ENCODE data around the gene PCSK7.

The PCSK7 gene

DNA sequence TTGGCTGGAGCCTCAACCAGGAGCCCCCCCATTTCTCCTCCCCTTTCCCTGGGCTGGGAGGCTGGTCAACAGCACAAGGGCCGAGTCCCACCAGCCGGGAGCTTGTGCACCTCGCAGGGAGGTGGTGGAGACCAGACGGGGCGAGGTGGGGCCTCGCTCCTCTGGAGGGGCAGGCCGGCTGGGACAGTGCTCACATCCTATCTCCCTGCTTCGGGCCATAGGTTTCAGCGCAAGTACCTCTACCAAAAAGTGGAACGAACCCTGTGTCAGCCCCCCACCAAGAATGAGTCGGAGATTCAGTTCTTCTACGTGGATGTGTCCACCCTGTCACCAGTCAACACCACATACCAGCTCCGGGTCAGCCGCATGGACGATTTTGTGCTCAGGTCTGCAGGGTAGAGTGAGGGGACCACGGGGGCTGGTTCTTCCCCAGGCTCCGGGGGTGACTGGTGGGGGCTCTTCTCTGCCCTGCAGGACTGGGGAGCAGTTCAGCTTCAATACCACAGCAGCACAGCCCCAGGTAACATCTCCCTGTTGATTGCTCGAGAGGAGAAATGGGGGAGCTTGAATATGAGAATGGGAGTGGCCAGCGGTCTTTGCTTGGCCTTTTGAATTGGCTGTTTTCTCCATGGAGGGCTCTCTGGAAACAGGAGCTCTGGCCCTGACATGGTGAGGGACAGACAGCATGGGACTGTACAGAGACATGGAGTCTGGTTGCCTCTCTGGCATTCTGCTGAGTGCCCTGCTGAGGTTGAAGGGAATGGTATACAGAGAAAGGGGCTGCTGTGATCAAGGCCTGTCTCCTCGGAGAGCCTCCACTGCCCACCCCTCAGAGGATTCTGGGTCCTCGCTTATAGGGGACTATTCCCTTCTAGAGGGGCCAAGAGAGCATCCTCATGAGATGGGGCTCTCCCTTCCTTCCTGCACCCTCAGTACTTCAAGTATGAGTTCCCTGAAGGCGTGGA lies 50.0 kb downstream of the PCSK7 start:
- DNase-seq, result no peak

DNA sequence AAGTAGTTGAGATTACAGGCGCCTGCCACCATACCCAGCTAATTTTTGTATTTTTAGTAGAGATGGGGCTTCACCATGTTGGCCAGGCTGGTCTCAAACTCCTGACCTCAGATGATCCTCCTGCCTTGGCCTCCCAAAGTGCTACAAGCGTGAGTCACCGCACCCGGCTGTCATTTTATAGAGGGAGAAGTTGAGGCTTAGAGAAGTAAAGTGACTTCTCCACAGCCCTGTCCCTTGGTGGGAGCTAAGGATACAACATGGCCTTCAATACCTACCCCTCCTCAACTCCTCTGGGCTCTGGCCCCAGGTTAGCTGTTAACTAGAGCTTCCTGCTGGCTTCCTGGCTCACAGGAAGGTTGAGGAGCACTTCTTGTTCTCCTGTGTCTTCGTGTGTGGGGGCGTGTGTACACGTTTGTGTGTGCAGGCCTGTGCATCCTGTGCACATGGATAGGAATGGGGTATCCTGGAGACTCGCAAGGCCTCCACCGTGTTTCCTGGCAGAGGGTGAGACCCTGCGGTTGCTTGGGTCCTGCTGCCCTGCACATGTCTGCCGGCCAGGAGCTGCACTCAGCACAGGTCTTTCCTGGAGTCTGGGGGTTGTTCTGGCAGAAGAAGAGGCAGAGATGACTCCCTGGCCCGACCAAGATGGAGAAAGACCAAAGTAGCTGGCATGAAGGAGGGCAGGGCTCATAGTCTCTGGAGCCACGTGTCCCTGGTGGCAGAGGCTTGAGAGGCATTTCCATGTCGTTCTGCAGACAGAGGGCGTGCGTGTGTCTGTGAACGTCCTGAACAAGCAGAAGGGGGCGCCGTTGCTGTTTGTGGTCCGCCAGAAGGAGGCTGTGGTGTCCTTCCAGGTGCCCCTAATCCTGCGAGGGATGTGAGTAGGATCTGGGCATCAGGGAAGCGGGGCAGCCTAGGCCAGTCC lies 51.0 kb downstream of the PCSK7 start:
- DNase-seq, result peak; percentile 12 to 21

DNA sequence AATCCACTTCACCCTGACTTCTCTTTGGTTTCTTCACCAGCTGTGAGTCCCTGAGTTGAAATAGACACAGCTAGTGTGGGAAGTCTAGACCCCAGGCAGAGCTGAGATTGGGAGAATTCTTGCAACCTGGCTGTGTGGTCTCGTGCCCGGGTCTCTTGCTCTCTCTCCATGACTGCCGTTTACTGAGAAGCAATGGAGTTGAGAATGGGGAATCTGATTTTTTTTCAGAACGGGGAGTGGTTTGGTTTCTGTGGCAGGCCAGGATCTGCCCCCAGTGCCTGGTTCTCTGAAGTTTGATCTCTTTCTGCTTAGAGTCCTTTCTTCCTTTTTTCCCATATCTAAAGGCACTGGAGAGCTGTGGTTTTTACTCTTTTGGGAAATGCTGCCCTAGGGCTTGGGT lies 51.9 kb downstream of the PCSK7 start:
- no peak for DNase-seq

DNA sequence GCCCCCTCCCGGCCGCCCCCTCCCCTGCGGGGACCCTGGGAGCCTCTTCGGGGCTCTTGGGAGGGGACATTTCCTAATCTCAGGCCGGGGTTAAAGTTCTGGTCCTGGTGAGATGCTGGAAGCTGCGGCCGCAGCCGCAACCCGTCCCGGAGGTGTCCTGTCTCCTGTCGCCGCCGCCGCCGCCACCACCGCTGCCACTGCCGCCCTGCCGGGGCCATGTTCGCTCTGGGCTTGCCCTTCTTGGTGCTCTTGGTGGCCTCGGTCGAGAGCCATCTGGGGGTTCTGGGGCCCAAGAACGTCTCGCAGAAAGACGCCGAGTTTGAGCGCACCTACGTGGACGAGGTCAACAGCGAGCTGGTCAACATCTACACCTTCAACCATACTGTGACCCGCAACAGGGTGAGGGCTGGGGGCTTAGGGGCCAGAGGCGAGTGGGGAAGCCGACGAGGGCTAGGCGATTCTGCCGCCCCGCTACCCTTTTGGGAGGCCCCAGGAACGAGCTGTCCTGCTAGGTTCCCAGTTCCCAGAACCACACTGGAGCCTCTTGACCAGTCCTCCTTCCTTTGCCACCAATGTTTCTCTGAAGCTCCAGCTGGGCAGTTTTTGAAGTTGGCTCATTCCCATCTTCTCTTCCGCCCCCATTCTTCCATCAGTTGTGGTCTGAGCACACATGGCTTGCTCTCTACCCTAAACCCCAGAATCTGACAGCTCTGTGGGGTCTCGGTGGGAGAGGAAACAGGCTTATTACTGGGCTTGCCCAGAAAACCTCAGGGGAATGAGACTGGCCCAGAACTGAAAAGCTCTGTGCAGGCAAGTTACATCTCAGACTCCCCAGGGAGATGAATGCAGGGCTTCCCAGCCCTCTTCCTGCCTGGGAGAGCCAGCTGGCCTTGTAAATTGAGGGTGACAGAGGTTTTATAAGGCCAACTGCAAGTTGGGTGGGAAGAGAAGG lies 52.5 kb downstream of the PCSK7 start:
- peak in 1 of 2 experiments; percentile 41 for DNase-seq

DNA sequence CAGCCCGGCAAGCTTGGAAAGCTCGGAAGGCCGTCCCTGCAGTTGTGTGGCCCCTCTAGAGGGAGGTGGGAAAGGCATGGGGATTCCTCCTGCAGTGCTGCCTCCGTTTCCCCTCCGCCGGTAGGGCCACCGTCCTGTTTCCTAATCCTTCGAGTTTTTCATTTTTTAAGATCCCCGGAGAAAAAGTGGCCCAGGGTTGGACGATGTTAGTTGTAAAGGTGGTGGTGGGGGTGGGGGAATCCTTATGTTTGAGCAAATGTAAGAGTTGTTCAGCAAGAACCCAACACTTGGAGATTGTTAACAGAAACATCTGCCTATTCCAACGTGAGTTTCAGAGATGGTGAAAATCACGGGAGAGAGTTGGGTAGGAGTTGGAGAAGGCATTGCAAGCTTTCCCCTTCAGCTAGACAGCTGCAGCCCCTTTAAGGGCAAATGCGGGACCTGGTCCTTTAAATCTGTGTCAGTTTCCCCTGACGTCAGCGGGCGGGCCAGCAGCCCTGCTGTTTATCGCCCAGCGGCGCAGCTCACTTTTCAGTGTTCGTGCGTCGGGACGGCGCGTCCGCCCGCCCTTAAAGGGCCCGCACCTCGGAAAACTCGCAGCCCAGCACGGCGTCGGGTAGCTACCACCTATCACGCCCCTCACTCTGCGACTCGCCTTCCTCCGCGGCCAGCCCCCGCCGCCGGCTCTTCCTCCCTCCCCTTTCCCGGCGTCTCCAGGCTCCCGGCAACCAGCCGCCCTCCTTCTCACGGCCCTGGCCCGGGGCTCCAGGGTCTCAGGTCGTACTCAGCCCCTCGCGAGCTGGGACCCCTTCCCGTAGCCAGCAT lies 53.5 kb downstream of the PCSK7 start, which contains the start of gene SIDT2:
SIDT2 (plus strand) TSS at position 534 of the 825 bp plus-strand sequence. CDS start 521 bp downstream, outside the sequence.
- DNase-seq, result peak; percentile 86 to 92

DNA sequence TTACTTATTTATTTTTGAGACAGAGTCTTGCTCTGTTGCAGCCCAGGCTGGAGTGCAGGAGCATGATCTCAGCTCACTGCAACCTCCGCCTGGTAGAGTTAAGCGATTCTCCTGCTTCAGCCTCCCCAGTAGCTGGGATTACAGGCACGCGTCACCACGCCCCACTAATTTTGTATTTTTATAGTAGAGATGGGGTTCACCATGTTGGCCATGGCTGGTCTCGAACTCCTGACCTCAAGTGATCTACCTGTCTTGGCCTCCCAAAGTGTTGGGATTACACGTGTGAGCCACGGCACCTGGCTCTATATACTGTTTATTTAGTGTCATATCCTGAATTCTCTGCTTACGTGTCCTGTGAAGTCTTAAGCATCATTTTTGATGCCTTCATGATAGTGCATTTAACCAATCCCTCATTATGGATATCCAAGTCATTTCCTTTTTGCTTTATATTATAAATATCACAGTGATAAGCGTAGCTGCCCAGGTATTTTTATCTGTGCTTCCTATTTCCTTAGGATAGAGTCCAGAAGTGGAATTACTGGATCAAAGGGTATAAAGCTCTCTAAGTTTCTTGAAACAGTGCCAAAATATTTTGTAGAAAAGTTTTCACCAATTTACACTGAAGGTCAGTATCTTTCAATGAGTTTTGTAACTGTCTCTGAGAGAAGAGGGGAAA lies 54.2 kb downstream of the PCSK7 start:
- no peak for DNase-seq

DNA sequence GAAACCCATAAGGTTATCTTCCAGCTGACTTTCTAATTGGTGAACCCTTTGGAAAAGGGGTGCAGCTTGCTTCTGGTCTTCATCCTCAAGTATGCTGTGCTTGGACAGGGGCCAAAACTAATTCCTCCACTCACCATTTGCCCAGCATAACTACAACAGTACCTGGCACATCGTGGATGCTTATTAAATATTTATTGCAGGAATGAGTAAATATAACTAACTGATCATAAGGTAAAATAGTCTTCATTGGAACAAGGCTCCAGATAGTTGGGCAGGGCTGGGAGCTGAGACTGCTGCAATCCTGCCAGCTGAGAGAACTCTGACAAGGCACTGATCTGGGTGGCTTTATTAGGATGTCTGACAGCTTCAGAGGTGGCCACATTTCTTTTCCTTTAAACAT lies 55.7 kb downstream of the PCSK7 start:
- no peak for DNase-seq

DNA sequence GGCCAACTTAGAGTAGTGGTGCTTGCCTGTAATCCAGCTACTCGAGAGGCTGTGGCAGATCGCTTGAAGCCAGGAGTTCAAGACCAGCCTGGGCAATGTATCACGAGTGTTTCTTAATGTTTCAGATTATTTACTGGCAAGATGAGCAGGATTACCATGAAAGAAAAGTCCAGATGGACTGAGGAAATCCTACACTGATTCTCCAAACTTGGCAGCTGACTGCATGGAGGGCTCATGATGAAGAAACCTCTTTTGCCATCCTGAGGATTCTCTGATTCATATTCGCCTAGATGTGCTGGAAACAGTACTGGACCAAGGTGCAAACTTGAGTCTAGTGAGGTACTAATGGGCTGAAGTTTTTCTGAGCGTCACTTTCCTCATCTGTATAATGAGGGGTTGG lies 56.1 kb downstream of the PCSK7 start:
- DNase-seq, result no peak

DNA sequence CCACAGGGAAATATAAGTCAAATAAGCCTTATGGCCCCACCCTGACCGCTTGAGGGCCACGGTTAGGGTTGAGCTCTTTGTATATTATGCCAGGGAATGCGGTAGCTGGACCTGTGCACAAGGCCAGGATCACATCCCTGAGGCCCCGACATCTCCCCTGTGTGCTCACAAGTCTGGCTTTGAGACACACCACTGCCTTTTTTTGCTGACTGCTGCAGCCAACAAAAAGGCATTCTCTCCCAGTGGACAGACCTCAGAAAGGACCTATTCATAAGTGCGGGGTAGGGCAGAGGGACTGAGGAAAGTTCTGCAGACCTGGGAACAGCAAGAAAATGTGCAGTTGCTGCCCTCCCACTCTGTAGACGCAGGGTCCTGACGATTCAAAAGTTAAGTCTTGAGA lies 56.8 kb downstream of the PCSK7 start:
- no peak for DNase-seq

DNA sequence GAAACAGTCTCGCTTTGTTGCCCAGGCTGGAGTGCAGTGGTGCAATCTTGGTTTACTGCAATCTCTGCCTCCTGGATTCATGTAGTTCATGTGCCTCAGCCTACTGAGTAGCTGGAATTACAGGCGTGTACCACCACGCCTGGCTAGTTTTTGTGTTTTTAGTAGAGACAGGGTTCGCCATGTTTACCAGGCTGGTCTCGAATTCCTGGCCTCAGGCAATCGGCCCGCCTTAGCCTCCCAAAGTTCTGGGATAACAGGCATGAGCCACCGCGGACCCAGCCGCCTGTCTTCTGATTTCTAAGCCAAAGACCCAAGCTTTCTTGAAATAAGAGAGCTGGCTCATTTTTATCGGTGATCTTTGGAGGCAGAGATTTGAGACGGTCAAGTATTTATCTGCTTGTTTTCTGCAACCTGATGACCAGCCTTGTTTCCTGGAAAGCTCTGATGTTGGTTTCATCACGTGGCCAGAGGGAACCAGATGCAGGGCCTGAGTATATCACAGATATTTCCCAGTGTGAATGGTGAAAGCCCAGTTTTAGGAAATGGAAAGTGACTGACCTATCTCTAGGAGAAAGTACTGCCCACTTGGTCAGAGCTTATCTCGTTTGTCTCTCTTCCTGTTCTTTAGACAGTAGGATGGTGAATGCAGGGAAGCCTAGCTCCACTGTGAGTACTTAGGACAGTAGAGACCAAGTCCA lies 59.0 kb downstream of the PCSK7 start:
- no peak for DNase-seq

DNA sequence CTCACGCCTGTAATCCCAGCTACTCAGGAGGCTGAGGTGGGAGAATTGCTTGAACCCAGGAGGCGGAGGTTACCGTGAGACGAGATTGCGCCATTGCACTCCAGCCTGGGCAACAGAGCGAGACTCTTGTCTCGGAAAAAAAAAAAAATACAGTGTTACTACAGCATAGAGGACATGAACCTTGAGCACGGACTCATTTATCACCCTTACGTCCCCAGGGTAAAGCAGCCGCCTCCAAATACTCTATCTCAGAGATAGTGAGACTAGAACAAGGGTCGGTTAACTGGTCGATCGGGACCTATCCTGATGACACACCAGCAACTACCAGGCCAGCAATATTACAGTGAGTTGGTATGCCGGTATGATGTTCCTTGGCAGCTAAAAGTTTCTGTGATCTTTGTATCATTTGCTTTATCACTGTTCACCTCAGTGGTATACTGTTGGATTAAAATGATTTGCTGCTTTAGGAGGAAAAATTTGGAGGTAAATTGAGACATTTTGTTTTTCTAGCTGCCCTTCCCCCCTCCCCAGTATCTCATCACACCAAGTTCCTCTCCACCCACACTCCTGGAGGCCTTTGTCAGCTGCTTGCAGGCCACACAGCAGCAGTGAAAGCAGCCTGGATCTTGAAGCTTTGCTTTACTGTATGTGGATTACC lies 60.3 kb downstream of the PCSK7 start:
- DNase-seq, result no peak

DNA sequence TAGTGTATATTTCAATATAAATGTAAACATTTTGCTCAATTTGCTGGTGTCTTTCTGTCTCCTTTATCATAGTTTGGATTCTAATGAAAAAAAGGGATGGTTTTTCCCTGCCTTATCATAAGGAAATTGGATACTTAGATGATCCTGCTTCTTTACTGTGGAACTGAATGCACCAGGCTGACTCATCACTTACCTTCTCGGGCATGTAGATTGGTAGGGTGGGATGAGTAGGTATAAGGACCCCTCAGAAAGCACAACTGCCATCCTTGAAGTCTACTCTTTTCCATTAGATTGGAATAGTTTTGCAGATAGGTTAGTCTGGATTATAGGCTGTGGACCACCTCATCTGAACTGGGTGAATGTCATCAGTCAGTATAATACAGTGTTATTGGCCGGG lies 60.9 kb downstream of the PCSK7 start:
- no peak for DNase-seq

DNA sequence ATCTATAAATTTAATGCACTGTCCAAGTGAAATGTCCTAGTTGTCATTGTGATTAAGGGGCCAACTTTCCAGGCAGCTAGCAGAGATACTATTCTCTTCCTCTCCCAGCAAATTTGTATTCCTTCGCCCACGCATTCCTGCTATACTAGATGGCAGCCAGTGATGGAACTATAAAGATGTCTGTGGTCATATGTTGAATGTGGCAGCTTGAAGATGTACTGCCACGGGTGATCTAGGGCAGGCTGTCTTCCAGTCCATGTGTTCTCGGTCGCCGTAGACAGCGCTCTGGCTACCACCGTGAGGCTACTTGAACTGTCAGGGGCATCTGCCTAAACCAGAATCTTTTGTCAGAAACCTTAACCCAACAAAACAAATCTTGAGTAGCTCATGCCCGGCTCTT lies 61.7 kb downstream of the PCSK7 start:
- no peak for DNase-seq

DNA sequence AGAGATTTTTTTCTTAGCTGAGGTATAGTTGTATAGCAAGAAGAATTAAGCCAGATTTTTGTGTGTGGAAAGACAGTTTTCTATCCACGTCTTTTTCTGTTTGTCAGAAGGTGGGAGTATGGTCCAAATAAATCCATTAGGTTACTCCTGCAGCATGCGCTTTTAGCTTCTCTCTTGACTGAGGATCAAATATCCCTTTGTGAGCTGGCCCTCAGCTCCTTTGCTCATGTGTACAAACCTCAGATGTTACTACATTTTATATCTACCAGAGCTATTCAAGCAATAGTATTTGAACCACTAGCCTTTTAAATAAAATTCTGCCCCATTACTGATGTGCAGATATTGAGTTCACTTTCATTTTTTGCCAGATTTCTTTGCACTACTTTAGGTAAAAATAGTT lies 62.1 kb downstream of the PCSK7 start:
- DNase-seq, result no peak

DNA sequence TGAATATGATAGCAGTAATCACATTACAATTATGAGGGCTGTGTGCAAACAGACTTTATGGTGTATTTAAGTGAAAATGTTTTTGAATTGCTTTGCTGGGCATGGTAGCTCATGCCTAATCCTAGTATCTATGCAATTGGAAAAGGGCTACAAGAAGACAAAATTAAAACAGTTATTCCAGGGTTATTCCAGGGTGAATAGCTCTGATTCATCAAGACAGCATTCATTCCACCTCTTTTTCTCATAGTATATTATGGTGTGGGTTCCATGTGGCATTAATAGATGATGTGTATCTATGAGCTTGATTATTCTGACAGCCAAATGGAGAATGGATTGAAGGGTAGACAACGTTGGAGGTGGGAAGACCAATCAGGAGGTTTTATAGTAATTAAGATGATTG lies 65.4 kb downstream of the PCSK7 start:
- no peak for DNase-seq

DNA sequence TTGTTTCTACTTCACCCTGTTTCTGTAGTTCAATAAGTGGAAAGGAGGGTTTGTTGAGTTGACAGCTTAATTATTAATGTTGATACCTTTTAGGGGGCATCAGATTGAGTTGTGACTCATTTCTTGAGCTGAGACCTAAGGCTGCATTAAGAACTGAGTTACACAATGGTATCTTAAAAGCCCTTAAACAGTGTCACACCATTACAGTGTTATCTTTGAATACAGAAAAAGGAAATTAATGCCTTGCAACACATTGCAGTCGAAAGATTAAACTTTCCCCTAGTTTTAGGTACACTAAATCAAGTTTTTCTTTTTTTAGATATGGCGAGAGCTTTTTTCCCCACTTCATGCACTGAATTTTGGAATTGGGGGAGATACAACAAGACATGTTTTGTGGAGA lies 71.0 kb downstream of the PCSK7 start:
- no peak for DNase-seq

DNA sequence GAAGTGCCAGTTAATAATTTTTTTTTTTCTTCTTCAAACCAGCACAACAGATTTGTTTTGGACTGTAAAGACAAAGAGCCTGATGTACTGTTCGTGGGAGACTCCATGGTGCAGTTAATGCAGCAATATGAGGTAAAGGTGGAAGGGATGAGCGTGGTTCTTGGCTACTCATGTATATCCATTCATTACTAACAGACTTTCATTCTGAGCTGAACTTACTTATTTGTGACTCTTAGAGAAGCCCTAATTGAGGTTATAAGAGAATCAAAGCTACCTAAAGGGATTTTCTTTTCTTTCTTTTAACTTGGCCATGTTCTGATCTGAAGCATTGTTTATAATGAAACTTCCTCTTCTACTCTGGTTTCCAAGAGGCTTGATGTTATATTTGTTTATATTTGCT lies 72.0 kb downstream of the PCSK7 start:
- DNase-seq, result no peak

DNA sequence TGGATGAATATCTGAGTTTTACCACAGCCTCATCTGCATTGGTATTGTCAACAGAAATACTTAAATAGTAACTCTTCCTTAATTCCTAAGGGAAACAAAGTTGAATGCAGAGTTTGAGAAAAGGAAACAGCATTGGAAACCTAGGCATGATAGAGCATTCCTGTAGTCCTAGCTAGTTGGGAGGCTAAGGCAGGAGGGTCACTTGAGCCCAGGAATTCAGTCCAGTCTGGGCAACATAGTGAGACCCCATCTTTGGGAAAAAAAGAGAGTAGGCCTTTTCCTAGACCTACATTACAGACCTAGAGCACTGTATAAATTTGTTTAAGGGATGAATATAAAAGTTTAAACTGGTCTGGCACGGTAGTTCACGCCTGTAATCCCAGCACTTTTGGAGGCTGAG lies 74.4 kb downstream of the PCSK7 start:
- no peak for DNase-seq

DNA sequence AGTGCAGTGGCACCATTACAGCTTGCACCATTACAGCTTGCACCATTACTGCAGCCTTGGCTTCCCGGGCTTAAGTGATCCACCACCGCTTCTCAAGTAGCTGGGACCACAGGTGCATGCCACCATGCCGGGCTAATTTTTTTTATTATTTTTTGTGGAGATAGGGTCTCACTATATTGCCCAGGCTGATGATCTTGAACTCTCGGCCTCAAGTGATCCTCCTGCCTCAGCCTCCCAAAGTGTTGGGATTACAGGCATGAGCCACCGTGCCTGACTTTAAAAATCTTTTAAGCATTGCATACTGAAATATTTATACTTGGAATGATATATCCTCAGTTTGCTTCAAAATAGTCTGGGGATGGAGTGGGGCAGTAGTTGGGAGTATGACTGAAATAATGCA lies 77.4 kb downstream of the PCSK7 start:
- no peak for DNase-seq
